RWPE2 (cell line): ENCODE data around the gene KAZN.

Experiments used
- ATAC-seq: fragments of 200-7000 bp; cut with Tn5 transposase; 3 replicates; pipeline ENCODE4 v1.9.1; 2021; ENCODE audit warnings: low read depth
- DNase-seq: peaks from one replicate; pipeline ENCODE4 v3.0.0-alpha.2; 2020; ENCODE audit warnings: low spot score
- H3K27ac ChIP-seq: fragments of 450-650 bp; 2 replicates; pipeline ENCODE4 v1.5.1; 2017; ENCODE audit warnings: mild to moderate bottlenecking; ENCODE audit not compliant: poor library complexity, severe bottlenecking
- H3K27me3 ChIP-seq: fragments of 250-450 bp; sonication (Bioruptor Pico); 2 replicates; pipeline ENCODE4 v1.5.1; 2021; ENCODE audit warnings: mild to moderate bottlenecking, moderate library complexity; ENCODE audit not compliant: insufficient read depth, poor library complexity, severe bottlenecking
- H3K36me3 ChIP-seq: fragments of 250-450 bp; sonication (Bioruptor Pico); 2 replicates; pipeline ENCODE4 v1.5.1; 2020; ENCODE audit warnings: low read depth, mild to moderate bottlenecking, moderate library complexity
- H3K4me1 ChIP-seq: fragments of 250-450 bp; sonication (Bioruptor Pico); 2 replicates; pipeline ENCODE4 v1.5.1; 2021; ENCODE audit warnings: mild to moderate bottlenecking, moderate library complexity; ENCODE audit not compliant: insufficient read depth, poor library complexity, severe bottlenecking
- H3K4me3 ChIP-seq: fragments of 250-450 bp; sonication (Bioruptor Pico); 2 replicates; pipeline ENCODE4 v1.5.1; 2021; ENCODE audit warnings: mild to moderate bottlenecking, moderate library complexity; ENCODE audit not compliant: severe bottlenecking
- H3K9me3 ChIP-seq: fragments of 250-450 bp; sonication (Bioruptor Pico); 2 replicates; pipeline ENCODE4 v1.5.1; 2021; ENCODE audit warnings: mild to moderate bottlenecking, moderate library complexity; ENCODE audit not compliant: severe bottlenecking
- CTCF ChIP-seq: fragments of 450-650 bp; IDR thresholded peaks from one replicate; pipeline ENCODE4 v1.5.1; 2017; ENCODE audit warnings: mild to moderate bottlenecking, moderate library complexity; ENCODE audit not compliant: poor library complexity, severe bottlenecking

The KAZN gene

GRCh38 chr1:14811573-14811972 lies 213.1 kb downstream of the KAZN start:
- TF ChIP-seq CTCF: no peak
- no peaks in the 10 kb centered on the region for H3K27me3 ChIP-seq

GRCh38 chr1:14812189-14812588 lies 213.7 kb downstream of the KAZN start:
- Histone ChIP-seq H3K4me3 (no peak overlapping the region), H3K27ac (no peak overlapping the region), H3K9me3 (peaks cover 5% of the 10 kb centered on the region), H3K36me3 (no peaks in the 10 kb centered on the region), H3K4me1 (no peaks in the 10 kb centered on the region), H3K27me3 (no peaks in the 10 kb centered on the region)
- no peak for DNase-seq
- TF ChIP-seq CTCF: no peak
- ATAC-seq: no peak

More at GRCh38 chr1:14811573-14811972, 213.1 kb downstream of the KAZN start:
- Histone ChIP-seq H3K36me3 (no peaks in the 10 kb centered on the region), H3K4me1 (no peaks in the 10 kb centered on the region), H3K27ac (no peak overlapping the region), H3K9me3 (peaks cover 9% of the 10 kb centered on the region), H3K4me3 (no peak overlapping the region)
- DNase-seq (no peak), ATAC-seq (no peak)

GRCh38 chr1:14815175-14815877 lies 216.8 kb downstream of the KAZN start:
- H3K4me3 ChIP-seq: no peak overlapping the region
- ATAC-seq (no peak), DNase-seq (no peak)
- H3K36me3 ChIP-seq: no peaks in the 10 kb centered on the region
- no peaks in the 10 kb centered on the region for H3K4me1 ChIP-seq
- no peak overlapping the region for H3K27ac ChIP-seq
- no peaks in the 10 kb centered on the region for H3K27me3 ChIP-seq
- no peak for TF ChIP-seq CTCF
- no peaks in the 10 kb centered on the region for H3K9me3 ChIP-seq

GRCh38 chr1:14817223-14818170 lies 219.0 kb downstream of the KAZN start:
- ATAC-seq (no peak), DNase-seq (no peak)
- no peak overlapping the region for H3K27ac ChIP-seq

More at GRCh38 chr1:14817223-14818170, 219.0 kb downstream of the KAZN start:
- TF ChIP-seq CTCF: no peak
- no peaks in the 10 kb centered on the region for H3K36me3 ChIP-seq
- H3K4me3 ChIP-seq: no peak overlapping the region
- no peaks in the 10 kb centered on the region for H3K27me3 ChIP-seq
- no peaks in the 10 kb centered on the region for H3K9me3 ChIP-seq
- no peaks in the 10 kb centered on the region for H3K4me1 ChIP-seq
